ENCODE measurements around the gene EFL1.

The EFL1 gene

DNA sequence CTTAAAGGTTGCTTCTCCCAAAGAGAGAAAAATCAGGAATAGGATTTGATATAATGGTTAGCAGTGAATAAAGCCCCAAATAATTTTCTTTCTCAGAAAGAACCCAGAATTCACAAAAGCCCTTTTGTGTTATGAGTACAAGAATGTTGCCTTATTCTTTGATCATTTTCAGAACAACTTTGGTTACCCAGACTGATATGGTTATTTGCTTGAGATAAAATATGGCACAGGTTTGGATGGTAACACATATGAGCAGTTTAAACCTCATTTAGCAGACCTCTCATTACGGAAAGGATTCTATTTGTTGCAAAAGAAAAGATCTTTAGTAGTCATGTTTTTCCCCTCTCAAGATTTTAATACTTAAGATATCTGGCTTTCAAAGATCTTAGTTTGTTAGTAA, 111.9 kb downstream of the EFL1 start:
- no peak for DNase-seq

DNA sequence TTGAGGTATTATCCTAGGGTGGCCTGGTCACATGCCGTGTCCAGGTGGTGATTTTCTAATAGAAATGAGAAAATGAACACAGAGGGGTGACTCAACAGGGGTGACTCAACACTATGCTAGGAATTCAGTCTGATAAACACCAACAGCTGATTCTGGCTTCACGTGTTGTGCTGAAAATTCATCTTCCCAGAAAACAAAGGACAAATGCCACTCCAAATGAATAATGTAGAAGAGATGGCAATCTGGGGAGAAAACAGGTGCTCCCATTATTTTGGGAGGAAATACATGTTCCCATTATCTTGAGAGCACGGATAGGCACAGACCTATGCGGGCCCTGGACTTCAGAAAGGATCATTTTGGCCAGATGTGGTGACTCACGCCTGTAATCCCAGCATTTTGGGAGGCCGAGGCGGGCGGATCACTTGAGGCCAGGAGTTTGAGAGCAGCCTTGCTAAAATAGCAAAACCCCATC, 115.5 kb downstream of the EFL1 start:
- no peak for DNase-seq

DNA sequence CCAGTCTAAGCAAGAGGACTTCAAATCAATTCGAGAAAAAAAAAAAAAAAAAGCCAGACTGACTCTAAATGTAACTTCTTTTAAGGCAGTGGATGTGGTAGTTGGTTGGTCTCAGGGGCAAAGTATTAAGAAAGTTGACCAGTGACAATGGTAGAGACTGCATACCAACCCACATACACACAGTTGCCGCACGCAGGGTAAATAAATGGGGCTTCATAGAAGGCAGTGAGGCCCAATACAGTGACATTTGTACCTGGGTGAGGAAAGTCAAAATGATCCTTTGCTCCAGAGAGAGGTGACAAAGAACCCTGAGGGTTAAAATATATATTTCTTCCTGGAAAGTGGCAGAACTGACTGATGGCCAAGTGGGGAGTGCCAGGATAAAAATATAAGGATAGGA, 116.0 kb downstream of the EFL1 start:
- no peak for DNase-seq

DNA sequence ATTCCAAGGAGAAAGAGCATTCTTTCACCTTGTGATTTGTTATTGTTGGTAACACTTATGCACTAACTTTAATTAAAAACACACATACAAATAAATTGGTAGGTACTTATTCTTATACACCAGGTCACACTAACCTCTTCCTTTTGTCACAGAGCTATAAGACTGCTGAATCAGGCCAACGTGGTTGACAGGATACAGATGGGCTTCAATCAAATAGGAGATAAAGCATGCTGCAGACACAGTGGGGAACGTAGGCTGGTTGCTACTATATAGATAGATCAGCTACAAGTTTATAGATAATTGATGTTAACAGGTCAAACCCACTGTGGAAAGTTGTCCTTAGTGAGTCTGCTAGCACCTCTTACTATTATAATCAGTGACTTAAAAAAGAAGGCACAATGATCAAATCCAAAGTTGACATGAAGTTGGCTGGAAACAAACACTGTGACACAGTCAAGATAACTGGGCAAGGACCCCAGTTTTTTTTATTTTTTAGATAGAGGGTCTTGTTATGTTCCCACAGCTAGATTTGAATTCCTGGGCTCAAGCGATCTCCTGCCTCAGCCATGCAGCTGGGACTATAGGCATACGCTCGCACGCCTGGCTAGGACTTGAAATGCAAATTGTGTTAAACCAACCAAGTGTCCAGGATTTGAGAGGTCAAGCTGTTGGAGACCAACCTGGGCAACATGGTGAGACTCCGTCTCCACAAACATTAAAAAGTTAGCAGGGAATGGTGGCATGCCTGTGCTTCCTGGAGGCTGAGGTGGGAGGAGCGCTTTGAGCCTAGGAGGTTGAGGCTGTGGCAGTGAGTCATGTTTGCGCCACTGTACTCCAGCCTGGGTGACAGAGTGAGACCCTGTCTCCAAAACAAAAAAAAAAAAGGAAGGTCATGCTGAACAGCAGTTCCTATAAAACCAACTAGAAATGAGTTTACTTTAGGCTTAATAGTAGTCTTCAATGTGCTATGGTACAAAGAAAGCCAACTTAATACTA, 118.8 kb downstream of the EFL1 start:
- no peak for DNase-seq

DNA sequence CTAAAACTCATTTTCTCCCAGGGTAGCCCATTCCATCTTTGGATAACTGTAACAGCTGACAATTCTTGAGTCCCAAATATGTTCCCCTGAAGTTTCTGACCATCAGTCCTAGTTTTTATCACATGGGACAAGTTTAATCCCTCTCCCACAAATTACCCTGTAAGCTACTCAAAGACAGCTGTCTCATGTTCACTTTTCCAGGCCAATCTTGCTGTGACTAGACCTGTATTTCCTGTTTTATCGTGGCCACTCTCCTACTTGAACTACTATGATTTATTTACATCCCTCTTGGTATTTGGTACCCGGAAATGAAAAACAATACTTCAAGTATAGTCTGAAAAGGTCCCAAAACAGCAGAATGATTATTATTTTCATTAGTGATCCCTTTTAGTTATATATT, 121.6 kb downstream of the EFL1 start:
- DNase-seq: no peak

DNA sequence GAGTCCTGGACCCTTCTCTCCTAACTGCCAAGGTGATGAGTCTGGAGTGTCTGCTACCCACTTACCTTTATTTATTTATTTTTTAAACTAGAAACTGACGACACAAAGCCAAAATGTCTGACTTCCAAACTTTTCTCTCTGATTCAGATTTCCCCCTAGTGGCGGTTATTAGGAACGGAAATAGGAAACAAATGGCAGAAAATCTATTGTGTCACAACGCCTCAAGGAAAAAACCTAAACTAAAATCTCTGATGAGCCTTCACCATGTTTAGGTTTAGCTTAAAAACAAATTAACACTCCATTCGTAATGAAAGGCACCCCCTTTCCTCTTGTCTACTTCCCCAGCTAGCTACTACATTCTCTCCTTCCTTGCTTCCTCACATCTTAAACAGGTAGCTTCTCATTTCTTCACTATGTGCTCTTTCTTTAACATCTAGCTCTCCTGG, 122.7 kb downstream of the EFL1 start:
- DNase-seq: peak in 1 of 5 experiments; percentile 27

DNA sequence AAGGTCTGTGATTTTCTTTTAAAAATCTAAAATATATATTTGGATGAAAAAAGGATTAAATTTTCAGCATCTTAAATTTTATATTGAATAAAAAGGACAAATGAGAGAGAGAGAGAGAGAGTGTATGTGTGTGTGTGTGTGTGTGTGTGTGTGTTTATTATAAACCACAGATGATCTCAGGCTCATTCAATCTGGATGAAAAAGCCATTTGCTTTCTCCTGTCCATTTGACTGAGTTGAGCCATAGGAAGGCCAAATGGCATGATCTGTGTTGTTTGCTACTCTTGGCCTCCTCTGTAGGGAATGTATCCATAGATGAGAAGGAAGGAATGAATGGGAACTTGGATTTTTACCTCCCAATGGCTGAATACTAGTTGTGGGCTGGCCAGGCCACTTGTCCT, 124.2 kb downstream of the EFL1 start:
- DNase-seq: no peak

DNA sequence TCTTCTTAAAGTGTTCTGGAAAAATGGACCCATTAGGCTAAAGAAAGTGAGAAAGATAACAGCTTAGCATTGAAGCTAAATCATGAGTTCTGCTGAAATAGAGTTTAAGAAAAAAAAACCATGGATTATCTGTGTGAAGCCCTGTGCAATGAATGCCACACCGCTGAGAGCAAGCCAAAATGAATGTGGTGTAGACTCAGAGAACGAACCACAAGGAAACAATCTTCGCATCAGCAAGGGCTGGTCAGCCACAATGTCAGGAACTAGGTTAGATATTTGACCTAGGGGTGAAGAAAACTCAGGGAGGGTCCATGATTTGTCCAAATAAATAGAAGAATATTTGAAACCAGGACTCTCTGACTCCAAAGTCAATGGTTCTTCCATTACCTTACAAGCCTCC, 125.3 kb downstream of the EFL1 start:
- no peak for DNase-seq

DNA sequence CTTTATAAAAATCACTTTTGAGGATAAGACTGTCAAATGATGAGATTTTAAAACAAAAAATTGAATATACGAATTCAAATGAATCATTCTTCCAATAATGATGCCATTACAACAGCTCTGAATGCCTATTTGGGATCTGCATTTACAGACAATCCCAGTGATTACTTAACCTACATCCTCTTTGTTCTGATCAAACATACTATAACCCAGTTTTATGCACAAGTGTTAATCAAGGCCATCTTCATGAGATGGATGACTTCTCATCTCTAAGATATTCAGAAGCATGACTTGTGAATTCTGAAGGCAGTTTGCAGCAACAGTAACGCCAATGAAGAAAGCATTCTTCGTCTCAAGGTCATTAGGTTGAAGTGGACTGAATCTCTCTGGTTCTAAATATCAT, 126.4 kb downstream of the EFL1 start:
- no peak for DNase-seq

DNA sequence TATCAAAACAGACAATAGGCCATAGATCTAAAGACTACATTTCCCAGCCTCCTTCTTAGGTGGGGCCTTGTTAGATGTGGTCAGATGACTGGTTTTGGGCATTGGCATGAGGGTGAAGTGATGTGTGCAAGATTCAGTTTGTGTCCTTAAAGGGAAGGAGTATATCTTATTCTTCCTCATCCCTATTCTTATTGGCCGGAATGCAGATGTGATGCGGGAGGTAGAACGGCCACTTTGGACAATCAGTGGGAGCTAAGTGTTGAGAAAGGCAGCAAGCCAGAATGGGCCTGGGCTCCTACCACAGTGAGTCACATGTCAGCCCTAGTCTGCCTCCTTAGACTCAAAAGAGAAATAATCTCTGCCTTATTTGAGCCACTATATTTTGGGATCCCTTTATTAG, 126.9 kb downstream of the EFL1 start:
- no peak for DNase-seq

DNA sequence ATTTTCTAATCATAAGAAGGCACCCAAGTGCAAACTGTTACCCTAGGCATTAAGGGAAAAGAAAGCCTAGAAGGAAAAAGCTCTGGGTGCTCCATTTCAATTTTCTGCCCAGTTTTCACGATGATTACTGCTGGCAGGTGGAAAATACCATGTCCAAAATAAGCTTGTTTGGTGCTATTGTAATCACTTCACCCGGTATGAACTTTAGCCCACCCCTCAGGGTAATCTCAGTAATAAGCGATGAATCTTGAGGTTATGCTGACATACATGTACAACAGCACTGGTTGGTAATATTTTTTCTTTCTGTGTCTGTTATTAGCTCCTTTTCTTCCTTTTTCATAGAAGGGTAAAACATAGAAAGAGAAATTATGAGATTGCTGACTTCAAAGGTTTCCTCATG, 128.1 kb downstream of the EFL1 start:
- DNase-seq: no peak

DNA sequence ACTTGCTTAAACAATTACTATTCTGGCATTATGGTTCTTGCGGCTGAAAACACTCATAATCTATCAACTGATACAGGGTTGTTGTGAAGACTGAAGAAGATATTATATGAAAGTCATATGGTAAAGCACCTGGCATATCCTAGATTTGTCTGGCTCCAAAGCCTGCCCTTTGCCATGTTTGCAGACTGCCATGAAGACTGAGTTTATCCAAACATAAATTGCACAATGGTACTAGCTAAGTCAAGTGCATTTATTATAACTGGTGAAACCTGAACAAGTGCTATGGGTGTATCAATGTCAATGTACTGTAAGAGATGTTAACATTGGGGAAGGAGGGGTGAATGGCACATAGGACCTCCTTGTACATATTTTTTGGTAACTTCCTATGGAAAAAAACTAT, 129.3 kb downstream of the EFL1 start:
- no peak for DNase-seq

DNA sequence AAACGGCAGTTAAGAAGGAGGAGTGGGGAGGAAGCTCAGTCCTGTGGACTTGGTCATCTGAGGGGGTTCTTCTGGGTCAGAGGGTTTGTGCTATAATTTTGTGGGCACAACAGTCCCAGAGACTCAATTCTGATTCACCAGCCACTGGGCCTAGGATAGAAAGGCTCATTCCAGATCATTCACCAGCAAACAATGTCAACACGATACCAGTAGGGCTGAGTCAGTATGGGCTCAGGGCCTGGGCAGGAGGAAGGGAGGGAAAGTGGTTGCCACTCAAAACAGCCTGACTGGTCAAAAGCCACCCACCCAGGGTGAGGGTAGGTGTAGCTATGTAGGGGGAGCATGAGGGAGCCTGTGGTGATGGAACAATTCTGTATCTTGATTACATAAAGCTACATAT, 129.8 kb downstream of the EFL1 start:
- DNase-seq: no peak

DNA sequence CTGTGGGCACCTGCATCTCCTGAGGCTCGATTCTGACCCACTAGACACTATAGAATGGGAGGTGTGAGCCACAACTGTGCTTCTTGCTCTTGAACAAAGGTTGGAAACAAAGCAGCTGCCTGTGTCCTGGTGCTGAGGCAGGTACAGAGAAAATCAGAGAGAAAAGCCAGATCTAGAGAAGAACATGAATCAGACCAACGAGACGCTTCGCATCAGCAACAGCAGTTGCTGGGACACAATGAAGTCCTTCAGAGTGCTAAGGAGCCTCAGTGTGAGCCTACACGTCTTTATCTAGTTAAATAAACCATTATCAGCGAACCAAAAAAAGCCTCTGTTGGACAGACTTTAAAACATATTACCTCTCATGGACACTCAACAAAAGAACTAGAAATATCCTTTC, 130.4 kb downstream of the EFL1 start:
- no peak for DNase-seq

DNA sequence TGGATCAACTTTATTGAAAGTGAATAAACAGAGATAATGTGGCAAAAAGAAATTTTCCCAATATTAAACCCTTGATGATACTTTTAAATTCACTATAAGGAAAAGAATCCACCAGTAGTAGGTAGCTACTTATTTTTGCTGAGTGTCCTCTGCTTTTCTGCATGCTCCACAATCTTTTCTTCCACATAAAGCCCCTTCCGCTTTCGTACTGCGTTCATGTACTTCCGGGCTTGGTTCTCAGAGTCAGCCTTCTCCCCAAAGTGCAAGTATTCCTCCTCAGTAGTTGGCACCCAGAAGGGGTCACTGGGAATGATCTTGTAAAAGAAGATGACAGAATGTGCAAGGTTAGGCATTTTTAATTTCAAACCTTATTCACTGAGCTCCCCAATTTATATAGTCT, 132.3 kb downstream of the EFL1 start:
- no peak for DNase-seq

DNA sequence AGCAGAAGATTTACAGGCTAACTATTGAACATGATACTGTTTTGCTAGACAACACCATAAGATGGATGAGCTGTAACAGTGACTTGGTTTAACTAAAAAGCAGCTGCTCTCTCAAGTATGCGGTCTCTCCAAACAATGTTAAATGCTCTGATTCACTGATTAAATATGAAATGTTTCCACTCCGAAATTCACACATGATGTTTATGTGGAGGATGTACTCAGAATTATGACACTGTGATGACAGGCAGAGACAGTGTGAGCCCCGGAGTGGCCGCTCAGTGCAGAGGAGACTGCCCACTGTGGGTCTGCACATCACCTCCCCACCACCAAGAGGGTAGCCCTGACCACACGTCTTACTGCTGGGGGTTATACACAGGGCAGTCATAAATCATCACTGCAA, 132.8 kb downstream of the EFL1 start:
- DNase-seq: no peak

DNA sequence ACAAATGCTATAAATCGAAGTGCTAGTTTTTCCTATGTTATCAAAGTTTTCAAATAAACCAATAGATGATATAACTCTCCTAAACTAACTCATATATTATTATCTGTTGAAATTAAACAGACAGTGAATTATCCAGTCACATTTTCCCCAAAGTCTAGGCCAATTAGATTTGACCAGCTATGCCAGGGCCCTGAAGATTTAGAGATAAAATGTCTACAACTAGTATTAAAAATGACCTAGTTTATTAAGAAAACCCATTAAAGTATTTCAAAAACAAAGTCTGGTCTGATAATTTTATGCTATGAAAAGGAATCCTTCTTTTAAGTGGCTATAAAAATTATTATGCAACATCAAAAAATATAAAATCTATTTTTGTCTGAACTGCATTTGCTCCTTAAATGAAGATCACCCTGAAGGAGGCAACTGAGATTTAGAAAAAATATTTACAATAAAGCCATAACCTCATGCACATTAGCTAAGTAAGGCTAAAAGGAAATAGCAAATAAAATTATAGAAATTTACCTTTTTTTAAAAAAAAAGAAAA, 133.3 kb downstream of the EFL1 start:
- no peak for DNase-seq

DNA sequence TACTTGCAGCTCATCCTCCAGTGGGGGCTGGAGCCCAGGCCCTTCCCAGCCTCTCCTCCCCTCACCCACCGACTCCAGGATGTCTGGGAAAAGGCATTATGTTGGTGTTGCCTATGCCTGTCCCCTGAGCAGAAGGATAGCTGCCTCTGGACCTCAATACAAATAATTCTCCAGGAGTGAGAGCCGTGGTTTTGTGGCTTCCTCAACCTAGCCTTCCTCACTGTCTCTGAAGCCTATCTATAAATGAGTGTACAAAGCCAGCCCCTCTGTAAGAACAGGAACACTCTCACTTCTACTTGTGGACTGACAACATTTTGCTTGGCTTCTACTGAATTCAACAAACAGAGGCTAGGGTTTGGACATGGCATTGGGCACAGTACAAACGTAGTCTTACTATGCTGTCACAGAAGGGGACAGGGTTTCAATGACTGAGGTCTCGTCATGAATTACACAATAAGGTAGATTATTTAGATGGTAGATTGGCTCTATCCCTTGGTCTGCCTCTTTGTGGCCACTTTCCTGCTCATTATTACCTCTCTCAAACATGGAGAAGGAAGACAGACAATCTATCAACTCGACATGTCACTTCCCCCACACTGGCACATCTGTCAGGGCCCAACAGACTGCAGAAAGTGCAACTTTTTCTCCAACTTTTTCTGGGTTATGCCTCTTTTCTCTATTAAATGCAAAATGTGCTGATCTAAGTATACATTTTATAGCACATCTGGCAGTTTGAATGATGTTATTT, 134.0 kb downstream of the EFL1 start:
- DNase-seq: peak in 1 of 5 experiments; percentile 49

DNA sequence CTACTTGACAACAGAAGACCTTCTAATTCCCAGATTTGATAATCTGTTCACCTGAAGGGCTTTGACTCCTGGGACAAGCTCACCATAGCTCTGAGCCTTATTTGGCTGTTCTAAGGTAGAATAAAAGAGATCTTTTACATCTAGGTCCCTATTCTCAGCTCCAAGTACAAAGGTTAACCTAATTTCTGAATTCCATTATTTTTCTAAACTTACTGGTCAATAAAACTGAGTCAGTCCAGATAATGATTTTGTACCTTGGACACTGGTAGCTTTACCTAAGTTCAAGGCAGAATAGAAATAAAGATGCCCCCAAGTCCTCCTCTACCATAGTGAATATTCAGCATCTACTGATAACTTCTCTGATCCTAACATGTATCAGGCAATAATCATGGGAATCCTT, 135.0 kb downstream of the EFL1 start:
- no peak for DNase-seq

DNA sequence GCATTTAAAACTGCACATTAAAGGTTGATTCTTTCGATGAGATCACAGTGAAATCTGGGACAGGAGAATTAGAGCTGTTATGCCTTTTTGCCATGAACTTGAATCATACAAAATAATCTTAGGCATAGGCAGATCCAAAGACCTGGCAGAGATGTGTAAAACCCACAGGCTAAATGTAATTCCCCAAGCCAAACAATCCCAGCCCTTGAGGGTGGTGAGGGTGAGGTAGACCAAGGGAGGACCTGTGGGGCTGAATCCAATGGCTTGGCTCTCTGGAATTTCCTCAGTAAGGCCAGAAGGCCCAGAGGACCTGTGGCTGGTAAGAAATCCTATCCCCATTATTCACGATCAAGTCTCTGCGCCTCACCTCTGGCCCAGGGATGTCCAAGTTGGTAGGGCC, 136.2 kb downstream of the EFL1 start:
- no peak for DNase-seq

DNA sequence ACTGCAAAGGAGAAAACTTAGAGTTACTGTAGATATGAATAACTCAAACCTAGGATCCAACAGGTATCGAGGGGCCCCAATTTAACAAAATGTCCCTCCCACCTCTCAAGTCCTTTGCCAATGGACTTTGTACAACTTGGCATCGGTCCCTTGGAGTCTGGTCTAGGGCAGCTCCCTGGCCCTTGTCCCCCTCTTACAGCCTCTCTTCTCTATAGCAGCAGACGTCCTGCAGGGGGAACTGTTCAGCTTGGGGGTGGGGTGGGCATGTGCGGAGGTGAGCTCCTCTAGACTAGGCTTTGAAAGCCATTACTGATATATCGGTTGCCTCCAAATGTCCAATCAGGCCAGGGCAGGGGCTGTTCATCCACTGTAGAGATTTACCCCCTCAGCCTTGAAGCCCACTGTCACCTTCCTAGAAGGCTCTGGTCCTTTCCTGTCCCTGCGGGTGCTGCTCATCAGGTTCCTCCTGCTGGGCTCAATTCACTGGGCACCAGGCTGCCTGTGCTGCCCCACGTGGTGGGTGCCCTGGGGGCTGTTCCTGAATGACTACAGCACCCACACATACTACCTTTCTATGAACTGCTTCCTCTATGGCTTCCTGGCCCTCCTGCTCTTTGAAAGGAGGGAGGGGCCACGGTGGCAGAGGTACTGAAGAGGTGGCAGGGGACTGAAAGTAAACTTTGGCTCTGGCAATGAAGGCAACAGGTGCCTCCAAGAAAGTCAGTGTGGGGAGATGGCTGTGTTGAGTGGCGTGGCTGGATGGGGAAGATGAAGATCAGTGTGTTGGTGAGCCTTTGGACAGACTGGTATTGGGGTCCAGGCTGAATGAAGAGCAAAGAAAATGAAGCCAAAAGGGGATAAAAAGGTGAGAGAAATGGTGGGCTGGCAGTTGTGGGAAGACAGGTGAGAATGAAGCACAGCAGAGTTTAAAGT, 137.9 kb downstream of the EFL1 start:
- no peak for DNase-seq

DNA sequence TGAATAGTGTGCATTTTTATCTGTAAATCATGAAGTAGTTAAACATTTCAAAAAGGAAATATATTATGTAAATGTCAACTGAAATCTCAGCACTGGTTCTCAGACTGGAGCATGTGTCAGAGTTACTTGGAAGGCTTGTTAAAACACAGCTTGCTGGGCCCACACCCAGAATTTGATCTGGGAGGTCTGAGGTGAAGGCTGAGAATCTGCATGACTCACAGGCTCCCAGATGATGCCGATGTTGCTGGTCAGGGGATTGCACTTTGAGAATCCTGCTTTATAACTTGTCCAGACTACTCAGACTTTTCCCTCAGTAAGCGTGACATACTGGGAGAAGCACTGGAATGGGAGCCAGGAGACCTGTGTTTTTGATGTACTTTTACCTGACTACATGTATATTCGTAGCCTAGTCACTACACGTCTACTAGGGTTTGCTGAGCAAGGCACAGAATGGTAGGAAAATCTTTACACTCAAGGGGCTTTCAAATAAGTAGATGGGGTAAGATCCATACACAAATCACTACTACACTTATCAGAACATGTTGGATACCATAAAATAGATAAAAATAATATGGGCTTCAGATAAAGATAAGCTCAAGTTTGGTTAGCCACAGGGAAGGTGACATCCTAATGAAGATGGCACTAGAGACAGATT, 139.7 kb downstream of the EFL1 start:
- DNase-seq: no peak

Measured in T-helper 2 cell (primary cell).